ENCODE results near the gene SNRPA1.
A peak's percentile ranks its signal among the peaks of the same experiment; 100 is the strongest.

Gene SNRPA1

DNA sequence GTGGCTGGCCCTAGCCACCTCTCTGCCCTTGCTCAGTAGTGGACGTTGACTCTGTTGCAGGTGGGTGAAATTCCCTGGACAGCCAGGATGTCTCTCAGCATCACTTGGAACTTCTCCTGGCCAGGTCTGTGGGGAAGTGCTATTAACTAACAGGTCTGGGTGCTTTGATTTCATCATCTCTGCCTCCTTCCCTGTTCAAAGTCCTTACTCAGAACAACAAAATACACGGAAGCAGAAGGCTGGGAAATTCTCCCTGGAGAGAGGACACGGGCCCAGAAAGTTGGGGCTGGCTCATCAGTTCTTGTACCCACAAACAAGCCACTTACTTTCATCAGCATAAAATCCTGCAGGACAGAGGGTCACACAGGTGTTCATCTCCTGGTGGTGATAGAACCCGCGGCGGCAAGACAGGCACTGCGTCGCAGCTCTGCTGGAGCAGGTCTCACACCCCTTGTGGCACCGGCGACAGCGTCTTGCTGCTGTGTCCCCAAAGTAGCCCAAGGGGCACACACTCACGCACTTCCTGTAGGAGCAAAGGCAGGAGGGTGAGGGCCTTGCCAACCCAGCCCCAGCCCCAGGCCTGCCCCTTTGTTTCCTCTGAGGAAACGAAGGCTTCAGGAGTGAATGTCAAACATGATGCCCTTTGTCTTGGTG is 29.6 kb upstream of the SNRPA1 start:
- no peak for TF ChIP-seq CTCF (IDR thresholded peaks at IDR 0.05; ENCODE audit: borderline replicate concordance, insufficient read depth, low read depth, low read length)
- no peak overlapping the region for H3K4me3 ChIP-seq (ENCODE audit: low read depth, low read length)

DNA sequence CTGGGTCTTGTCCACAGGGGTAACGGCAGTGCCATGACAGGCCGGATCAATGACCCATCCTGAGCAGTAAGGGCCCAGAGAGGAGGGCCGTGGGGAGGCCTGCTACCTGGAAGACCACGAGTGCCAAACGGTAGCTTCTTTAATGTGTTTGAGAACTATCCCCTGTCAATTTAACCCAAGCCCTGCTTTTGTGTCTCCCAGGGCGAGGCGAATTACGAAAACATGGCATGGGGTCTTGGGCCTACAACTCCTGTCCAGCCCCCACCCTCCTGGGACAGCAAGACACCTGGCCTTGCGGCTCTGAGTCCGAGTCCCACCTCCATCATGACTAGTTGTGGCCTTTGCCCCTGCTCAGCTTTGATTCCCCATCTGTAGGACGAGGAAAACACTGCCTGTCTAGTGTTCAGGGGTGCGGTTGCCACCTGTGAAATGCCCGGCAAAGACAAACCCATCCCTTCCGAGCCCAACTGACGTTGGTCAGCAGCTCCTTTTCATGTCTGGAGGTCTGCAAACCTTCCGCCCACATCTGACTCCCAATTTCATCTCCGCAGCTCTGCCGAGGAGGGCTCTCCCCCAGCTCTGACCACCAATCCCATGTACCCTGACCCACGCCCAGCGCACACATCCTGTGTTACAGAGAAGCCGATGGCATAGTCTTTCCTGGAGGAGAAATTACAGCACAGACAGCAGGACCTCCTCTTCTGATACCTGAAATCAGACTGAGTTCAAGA is 28.9 kb upstream of the SNRPA1 start:
- H3K4me3 ChIP-seq (ENCODE audit: low read depth, low read length): no peak overlapping the region
- TF ChIP-seq CTCF (IDR thresholded peaks at IDR 0.05; ENCODE audit: borderline replicate concordance, insufficient read depth, low read depth, low read length): no peak

GRCh38 chr15:101322854-101323477 is 27.9 kb upstream of the SNRPA1 start:
- H3K4me3 ChIP-seq (ENCODE audit: low read depth, low read length): no peak overlapping the region
- no peak for TF ChIP-seq CTCF (IDR thresholded peaks at IDR 0.05; ENCODE audit: borderline replicate concordance, insufficient read depth, low read depth, low read length)

GRCh38 chr15:101322016-101322695 is 27.1 kb upstream of the SNRPA1 start:
- TF ChIP-seq CTCF (IDR thresholded peaks at IDR 0.05; ENCODE audit: borderline replicate concordance, insufficient read depth, low read depth, low read length): no peak
- no peak overlapping the region for H3K4me3 ChIP-seq (ENCODE audit: low read depth, low read length)

GRCh38 chr15:101320501-101321052 is 25.5 kb upstream of the SNRPA1 start:
- H3K4me3 ChIP-seq (ENCODE audit: low read depth, low read length): no peak overlapping the region
- peak; percentile 38; the same call in 1 of the 2 replicates for TF ChIP-seq CTCF (IDR thresholded peaks at IDR 0.05; ENCODE audit: borderline replicate concordance, insufficient read depth, low read depth, low read length)

DNA sequence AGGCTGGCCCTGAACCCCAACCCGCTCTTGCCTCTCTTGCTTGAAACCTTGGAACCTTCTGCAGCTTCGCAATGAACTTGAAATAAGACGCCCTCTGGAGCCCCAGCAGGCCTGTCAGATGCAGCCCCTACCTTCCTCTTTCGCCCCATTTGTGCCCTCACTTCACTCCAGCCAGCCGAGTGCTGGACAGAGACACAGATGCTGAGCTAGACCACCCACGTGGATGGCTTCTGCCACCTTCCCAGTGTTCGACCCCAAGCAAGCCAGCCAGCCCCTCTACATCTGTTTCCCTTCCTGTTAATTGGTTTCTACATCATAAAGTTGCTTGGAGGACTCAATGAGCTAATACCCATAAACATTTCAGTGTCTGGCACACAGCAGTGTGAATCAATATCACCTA is 23.8 kb upstream of the SNRPA1 start:
- no peak for TF ChIP-seq CTCF (IDR thresholded peaks at IDR 0.05; ENCODE audit: borderline replicate concordance, insufficient read depth, low read depth, low read length)
- no peak overlapping the region for H3K4me3 ChIP-seq (ENCODE audit: low read depth, low read length)
